GM12878 (cell line): ENCODE measurements around the gene ARHGDIG.

Experiments
- CHD2 ChIP-seq: IDR thresholded peaks from 2 replicates; pipeline ENCODE4 v1.6.1; 2011; ENCODE audit warnings: low read depth, low read length, improper control_type of control experiment, borderline replicate concordance
- CTCF ChIP-seq, 3 experiments: IDR thresholded peaks in 2 of 3; conservative IDR thresholded peaks in 1 of 3; 2 replicates each; pipeline ENCODE4 v1.5.1; 2011; ENCODE audit warnings: low read depth in 3 of 3, low read length in 3 of 3, mild to moderate bottlenecking in 3 of 3, control low read depth in 2 of 3, moderate library complexity in 2 of 3, inconsistent platforms in 1 of 3, mixed read lengths in 1 of 3; ENCODE audit not compliant: control insufficient read depth in 2 of 3, insufficient read depth in 1 of 3; ENCODE audit errors: extremely low read depth in 1 of 3
- E2F4 ChIP-seq: IDR thresholded peaks from 2 replicates; pipeline ENCODE4 v1.6.1; 2012; ENCODE audit warnings: low read depth, low read length, improper control_type of control experiment
- FOXK2 ChIP-seq: fragments of 450-650 bp; IDR thresholded peaks from 2 replicates; pipeline ENCODE4 v1.6.1; 2017; ENCODE audit warnings: mild to moderate bottlenecking, moderate library complexity
- FOXM1 ChIP-seq: IDR thresholded peaks from 2 replicates; pipeline ENCODE4 v1.6.1; 2012; ENCODE audit warnings: low read depth, mild to moderate bottlenecking, inconsistent platforms, low read length, moderate library complexity
- PML ChIP-seq: IDR thresholded peaks from 2 replicates; pipeline ENCODE4 v1.6.1; 2012; ENCODE audit warnings: low read length, inconsistent platforms
- RCOR1 ChIP-seq: conservative IDR thresholded peaks from 2 replicates; pipeline ENCODE4 v1.6.1; 2012; ENCODE audit warnings: low read depth, low read length, improper control_type of control experiment
- YY1 ChIP-seq: IDR thresholded peaks from 2 replicates; pipeline ENCODE4 v1.6.1; 2011; ENCODE audit warnings: low read depth, mild to moderate bottlenecking, low read length
- ZNF207 ChIP-seq: fragments of 450-650 bp; IDR thresholded peaks from 2 replicates; pipeline ENCODE4 v1.6.1; 2014; ENCODE audit warnings: antibody characterized with exemption, mild to moderate bottlenecking, borderline replicate concordance

GRCh38 chr16:230949-231348 lies 49.4 kb upstream of the ARHGDIG start:
- TF ChIP-seq YY1 (no peak), CHD2 (no peak), FOXM1 (no peak), PML (no peak), RCOR1 (no peak), ZNF207 (no peak), E2F4 (no peak), FOXK2 (no peak), CTCF (IDR thresholded peaks at IDR 0.05 in 2 of 3, conservative IDR thresholded peaks at IDR 0.05 in 1 of 3; ENCODE audit: control insufficient read depth in 2 of 3, extremely low read depth in 1 of 3, insufficient read depth in 1 of 3, low read depth in 3 of 3, low read length in 3 of 3) (no peak)
